Panc1 (cell line): ENCODE data around the gene METTL21C. TPM values are rescaled to one million over a fixed set of nuclear protein-coding genes. Genes with fewer than 3 reads are reported as not detected.

ENCODE experiments used
- ATAC-seq: fragments of 200-7000 bp; cut with Tn5 transposase; 2 replicates; pipeline ENCODE4 v1.9.1; 2020; ENCODE audit warnings: mild to moderate bottlenecking, moderate library complexity
- BruUV-seq: library from RNA; stranded (reverse); fragments of 400-500 nt; replicated peaks from 2 replicates; lab custom pipeline; 2021; lab: Mats Ljungman, UMichigan
- CTCF ChIA-PET: fragments of 300-600 bp; sonication (Branson Sonifier 250); formaldehyde crosslinking; loops from one replicate; lab custom pipeline; 2022; ENCODE audit warnings: antibody characterized with exemption; lab: Charles Lee
- POLR2A ChIA-PET: fragments of 300-600 bp; sonication (Branson Sonifier 250); formaldehyde crosslinking; loops from one replicate; lab custom pipeline; 2022; ENCODE audit warnings: antibody characterized with exemption; lab: Charles Lee
- DNase-seq: peaks from one replicate; pipeline ENCODE4 v3.0.0-alpha.2; 2010; ENCODE audit warnings: low read depth, low spot score
- H3K27ac ChIP-seq: 2 replicates; pipeline ENCODE4 v1.5.1; 2011; ENCODE audit warnings: mild to moderate bottlenecking, low read length, inconsistent platforms
- H3K27me3 ChIP-seq: fragments of 200-500 bp; sonication (Bioruptor generic); 2 replicates; pipeline ENCODE4 v1.6.0; 2014; ENCODE audit warnings: low read length, inconsistent platforms; ENCODE audit not compliant: control insufficient read depth, insufficient read depth
- H3K36me3 ChIP-seq: fragments of 200-500 bp; sonication (Bioruptor generic); 2 replicates; pipeline ENCODE4 v1.5.1; 2014; ENCODE audit warnings: inconsistent platforms, mild to moderate bottlenecking, low read length, moderate library complexity; ENCODE audit not compliant: control insufficient read depth, insufficient read depth
- H3K4me1 ChIP-seq: 2 replicates; pipeline ENCODE4 v1.5.1; 2011; ENCODE audit warnings: inconsistent platforms, mild to moderate bottlenecking, low read length, moderate library complexity; ENCODE audit not compliant: control insufficient read depth, insufficient read depth
- H3K4me3 ChIP-seq, 2 experiments: 2 replicates each; pipeline ENCODE4 v1.5.1; 2011 to 2012; ENCODE audit warnings: low read depth in 2 of 2, low read length in 2 of 2, mild to moderate bottlenecking in 2 of 2, inconsistent platforms in 1 of 2, moderate library complexity in 1 of 2
- H3K9me3 ChIP-seq: fragments of 200-500 bp; sonication (Bioruptor generic); 2 replicates; pipeline ENCODE4 v1.5.1; 2014; ENCODE audit warnings: low read depth, mild to moderate bottlenecking, inconsistent platforms, low read length, moderate library complexity; ENCODE audit not compliant: control insufficient read depth, insufficient read depth
- POLR2AphosphoS5 ChIP-seq: IDR thresholded peaks from 2 replicates; pipeline ENCODE4 v1.6.1; 2012; ENCODE audit warnings: mild to moderate bottlenecking, low read depth, low read length, moderate library complexity
- SIN3A ChIP-seq: IDR thresholded peaks from 2 replicates; pipeline ENCODE4 v1.6.1; 2012; ENCODE audit warnings: low read depth, mild to moderate bottlenecking, low read length, moderate library complexity, borderline replicate concordance; ENCODE audit not compliant: insufficient read depth
- TCF7L2 ChIP-seq: IDR thresholded peaks from 2 replicates; pipeline ENCODE4 v1.6.1; 2011; ENCODE audit warnings: mild to moderate bottlenecking, low read depth, low read length, inconsistent platforms
- in situ Hi-C: cut with HindIII; loops from 2 replicates; pipeline ENCODE4 v1.10.0; 2016; ENCODE audit warnings: low sequenced_read_pairs, low pct_unique_long_range_greater_than_20kb
- intact Hi-C: fragments of 100-400 bp; cut with micrococcal nuclease; formaldehyde crosslinking; loops from one replicate; pipeline ENCODE4 v1.10.0; 2022; ENCODE audit not compliant: unreplicated experiment
- total RNA-seq: library from RNA; stranded (reverse); gene quantifications from one replicate; pipeline ENCODE4 v1.2.1, GENCODE V29; 2021; ENCODE audit not compliant: unreplicated experiment
- TF ChIP-seq, protein P1 (sequence below), 2 experiments: IDR thresholded peaks; 2 replicates each; pipeline ENCODE4 v1.6.1; 2011 to 2012; ENCODE audit warnings: low read depth in 2 of 2, control low read depth in 1 of 2, low read length in 1 of 2, mild to moderate bottlenecking in 1 of 2, moderate library complexity in 1 of 2; ENCODE audit not compliant: insufficient read depth in 1 of 2
- TF ChIP-seq, protein P2 (sequence below): fragments of 450-650 bp; IDR thresholded peaks from 2 replicates; pipeline ENCODE4 v1.5.1; 2017; ENCODE audit warnings: mild to moderate bottlenecking

METTL21C gene
- total RNA-seq, 1 experiment from 2014 or later: not detected

DNA sequence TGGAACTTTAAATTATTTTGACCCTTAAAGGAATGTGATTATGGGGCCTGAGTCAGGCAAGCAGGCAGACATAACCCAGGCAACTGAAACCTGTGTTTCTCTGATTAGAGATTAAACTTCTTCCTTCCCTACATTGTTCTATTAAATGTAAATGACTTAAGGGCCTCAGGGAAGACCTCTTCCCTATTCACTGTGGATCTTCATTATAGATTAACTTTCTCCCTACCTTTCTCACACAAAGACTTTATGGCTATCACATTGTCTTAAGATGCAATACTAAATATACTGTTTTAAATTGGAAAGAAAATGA is 8.8 kb upstream of the METTL21C start:
- intact Hi-C loops (no loop called here), in situ Hi-C loops (no loop called here)
- ChIA-PET CTCF (no interaction called here), POLR2A (no interaction called here)
- DNase-seq (no peak), ATAC-seq (no peak)
- TF ChIP-seq, protein P1, sequence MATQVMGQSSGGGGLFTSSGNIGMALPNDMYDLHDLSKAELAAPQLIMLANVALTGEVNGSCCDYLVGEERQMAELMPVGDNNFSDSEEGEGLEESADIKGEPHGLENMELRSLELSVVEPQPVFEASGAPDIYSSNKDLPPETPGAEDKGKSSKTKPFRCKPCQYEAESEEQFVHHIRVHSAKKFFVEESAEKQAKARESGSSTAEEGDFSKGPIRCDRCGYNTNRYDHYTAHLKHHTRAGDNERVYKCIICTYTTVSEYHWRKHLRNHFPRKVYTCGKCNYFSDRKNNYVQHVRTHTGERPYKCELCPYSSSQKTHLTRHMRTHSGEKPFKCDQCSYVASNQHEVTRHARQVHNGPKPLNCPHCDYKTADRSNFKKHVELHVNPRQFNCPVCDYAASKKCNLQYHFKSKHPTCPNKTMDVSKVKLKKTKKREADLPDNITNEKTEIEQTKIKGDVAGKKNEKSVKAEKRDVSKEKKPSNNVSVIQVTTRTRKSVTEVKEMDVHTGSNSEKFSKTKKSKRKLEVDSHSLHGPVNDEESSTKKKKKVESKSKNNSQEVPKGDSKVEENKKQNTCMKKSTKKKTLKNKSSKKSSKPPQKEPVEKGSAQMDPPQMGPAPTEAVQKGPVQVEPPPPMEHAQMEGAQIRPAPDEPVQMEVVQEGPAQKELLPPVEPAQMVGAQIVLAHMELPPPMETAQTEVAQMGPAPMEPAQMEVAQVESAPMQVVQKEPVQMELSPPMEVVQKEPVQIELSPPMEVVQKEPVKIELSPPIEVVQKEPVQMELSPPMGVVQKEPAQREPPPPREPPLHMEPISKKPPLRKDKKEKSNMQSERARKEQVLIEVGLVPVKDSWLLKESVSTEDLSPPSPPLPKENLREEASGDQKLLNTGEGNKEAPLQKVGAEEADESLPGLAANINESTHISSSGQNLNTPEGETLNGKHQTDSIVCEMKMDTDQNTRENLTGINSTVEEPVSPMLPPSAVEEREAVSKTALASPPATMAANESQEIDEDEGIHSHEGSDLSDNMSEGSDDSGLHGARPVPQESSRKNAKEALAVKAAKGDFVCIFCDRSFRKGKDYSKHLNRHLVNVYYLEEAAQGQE (IDR thresholded peaks at IDR 0.05; ENCODE audit: insufficient read depth in 1 of 2, low read depth in 2 of 2, low read length in 1 of 2): no peak
- TF ChIP-seq SIN3A (no peak), TCF7L2 (no peak), POLR2AphosphoS5 (no peak)
- TF ChIP-seq, protein P2, sequence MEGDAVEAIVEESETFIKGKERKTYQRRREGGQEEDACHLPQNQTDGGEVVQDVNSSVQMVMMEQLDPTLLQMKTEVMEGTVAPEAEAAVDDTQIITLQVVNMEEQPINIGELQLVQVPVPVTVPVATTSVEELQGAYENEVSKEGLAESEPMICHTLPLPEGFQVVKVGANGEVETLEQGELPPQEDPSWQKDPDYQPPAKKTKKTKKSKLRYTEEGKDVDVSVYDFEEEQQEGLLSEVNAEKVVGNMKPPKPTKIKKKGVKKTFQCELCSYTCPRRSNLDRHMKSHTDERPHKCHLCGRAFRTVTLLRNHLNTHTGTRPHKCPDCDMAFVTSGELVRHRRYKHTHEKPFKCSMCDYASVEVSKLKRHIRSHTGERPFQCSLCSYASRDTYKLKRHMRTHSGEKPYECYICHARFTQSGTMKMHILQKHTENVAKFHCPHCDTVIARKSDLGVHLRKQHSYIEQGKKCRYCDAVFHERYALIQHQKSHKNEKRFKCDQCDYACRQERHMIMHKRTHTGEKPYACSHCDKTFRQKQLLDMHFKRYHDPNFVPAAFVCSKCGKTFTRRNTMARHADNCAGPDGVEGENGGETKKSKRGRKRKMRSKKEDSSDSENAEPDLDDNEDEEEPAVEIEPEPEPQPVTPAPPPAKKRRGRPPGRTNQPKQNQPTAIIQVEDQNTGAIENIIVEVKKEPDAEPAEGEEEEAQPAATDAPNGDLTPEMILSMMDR: no peak
- Histone ChIP-seq H3K9me3 (no peaks in the 10 kb centered on the region), H3K4me3 (no peak overlapping the region), H3K4me1 (no peaks in the 10 kb centered on the region), H3K27me3 (no peaks in the 10 kb centered on the region), H3K27ac (no peak overlapping the region), H3K36me3 (no peaks in the 10 kb centered on the region)
- no TSS peak for BruUV-seq

DNA sequence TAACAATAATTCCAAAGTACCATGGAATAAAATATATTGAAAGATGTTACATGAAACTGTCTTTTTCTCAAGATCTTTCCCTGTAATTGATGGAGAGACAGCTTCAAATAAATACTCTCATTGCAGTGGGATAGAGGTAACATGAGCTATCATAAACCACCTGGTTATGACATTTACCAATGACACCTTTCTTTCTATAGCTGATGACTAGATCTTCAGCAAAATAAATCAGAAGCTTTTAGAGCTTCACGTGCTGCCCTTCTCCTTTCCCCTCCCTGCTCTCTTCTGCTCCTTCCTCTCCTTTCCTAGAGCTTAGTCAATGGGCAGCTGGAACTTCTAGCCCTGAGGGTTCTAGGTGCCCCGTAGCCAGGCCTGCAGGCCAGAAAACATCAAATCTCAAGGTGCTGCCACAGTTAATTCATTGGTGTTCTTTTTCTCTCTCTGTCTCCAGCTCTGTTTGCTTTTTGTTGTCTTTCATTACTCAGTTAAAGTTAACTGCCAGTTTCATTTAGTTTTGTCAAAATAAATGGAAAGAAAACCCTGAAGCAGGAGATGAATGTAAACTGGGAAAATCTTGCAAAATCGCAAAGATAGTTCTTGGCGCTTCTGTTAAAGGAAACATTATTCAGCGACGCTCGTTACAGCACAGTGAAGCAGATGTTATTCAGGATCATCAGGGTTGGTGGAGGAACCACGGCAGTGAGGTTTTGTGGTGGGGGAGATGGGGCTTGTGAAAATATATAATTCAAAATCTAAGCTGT is 8.3 kb upstream of the METTL21C start:
- H3K4me1 ChIP-seq: no peaks in the 10 kb centered on the region
- ATAC-seq (no peak), DNase-seq (no peak)
- H3K27ac ChIP-seq: no peak overlapping the region
- H3K9me3 ChIP-seq: no peaks in the 10 kb centered on the region
- in situ Hi-C loops: no loop called here
- no peak overlapping the region for H3K4me3 ChIP-seq
- ChIA-PET CTCF (no interaction called here), POLR2A (no interaction called here)
- TF ChIP-seq, protein P2: no peak
- TF ChIP-seq, protein P1 (IDR thresholded peaks at IDR 0.05; ENCODE audit: insufficient read depth in 1 of 2, low read depth in 2 of 2, low read length in 1 of 2): no peak
- no peak for TF ChIP-seq SIN3A
- no peak for TF ChIP-seq TCF7L2
- TF ChIP-seq POLR2AphosphoS5: no peak
- intact Hi-C loops: no loop called here
- no TSS peak for BruUV-seq
- no peaks in the 10 kb centered on the region for H3K27me3 ChIP-seq
- no peaks in the 10 kb centered on the region for H3K36me3 ChIP-seq
